Naive thymus-derived CD4-positive, alpha-beta T cell (primary cell): ENCODE data around the gene SSTR4. TPM values are rescaled to one million over a fixed set of nuclear protein-coding genes. Genes with fewer than 3 reads are reported as not detected.

Experiments used
- ATAC-seq: fragments of 150-1000 bp; cut with Tn5 transposase; 2 replicates; pipeline ENCODE4 v1.10.0; 2021; ENCODE audit warnings: mild to moderate bottlenecking, moderate library complexity
- CTCF ChIA-PET: fragments of 350-600 bp; sonication (Branson Sonifier 250); formaldehyde crosslinking; loops from one replicate; lab custom pipeline; 2021; ENCODE audit warnings: antibody characterized with exemption; lab: Charles Lee
- POLR2A ChIA-PET: fragments of 350-600 bp; sonication (Branson Sonifier 250); formaldehyde crosslinking; loops from one replicate; lab custom pipeline; 2021; ENCODE audit warnings: antibody characterized with exemption, inconsistent platforms; lab: Charles Lee
- DNase-seq, 9 donors: peaks; one replicate each; pipeline versions ENCODE4 v3.0.0 to v3.0.0-alpha.2; 2020 to 2022; ENCODE audit warnings: mixed read lengths in 1 of 9
- H3K27ac ChIP-seq: one replicate; pipeline ENCODE4 v1.7.0; 2013; ENCODE audit warnings: mild to moderate bottlenecking, low read depth, low read length, moderate library complexity
- H3K27me3 ChIP-seq, 2 donors: one replicate each; pipeline ENCODE4 v1.7.0; 2013; ENCODE audit warnings: low read length in 2 of 2, mild to moderate bottlenecking in 2 of 2, moderate library complexity in 2 of 2; ENCODE audit not compliant: control insufficient read depth in 2 of 2, insufficient read depth in 2 of 2
- H3K36me3 ChIP-seq, 3 experiments: 1 replicate in 2 of 3; 2 replicates in 1 of 3; pipeline ENCODE4 v1.7.0; 2013; ENCODE audit warnings: low read length in 3 of 3, mild to moderate bottlenecking in 3 of 3, moderate library complexity in 1 of 3; ENCODE audit not compliant: insufficient read depth in 3 of 3, control insufficient read depth in 2 of 3
- H3K4me1 ChIP-seq, 2 donors: one replicate each; pipeline ENCODE4 v1.7.0; 2013; ENCODE audit warnings: low read length in 2 of 2, mild to moderate bottlenecking in 2 of 2, moderate library complexity in 1 of 2; ENCODE audit not compliant: control insufficient read depth in 2 of 2, insufficient read depth in 2 of 2
- H3K4me3 ChIP-seq: 2 replicates; pipeline ENCODE4 v1.7.0; 2013; ENCODE audit warnings: mild to moderate bottlenecking, low read length
- H3K9me3 ChIP-seq, 3 experiments: 1 replicate in 2 of 3; 2 replicates in 1 of 3; pipeline ENCODE4 v1.7.0; 2013; ENCODE audit warnings: low read length in 3 of 3; ENCODE audit not compliant: control insufficient read depth in 2 of 3
- H3K27ac Mint-ChIP-seq, 9 donors: one replicate each; pipeline ENCODE4 v1.8.0; 2020 to 2022; ENCODE audit warnings: mixed read lengths in 9 of 9, mild to moderate bottlenecking in 8 of 9, moderate library complexity in 5 of 9, inconsistent platforms in 2 of 9
- H3K27me3 Mint-ChIP-seq, 5 donors: one replicate each; pipeline ENCODE4 v1.8.0; 2021 to 2022; ENCODE audit warnings: mixed read lengths in 5 of 5, mild to moderate bottlenecking in 1 of 5
- H3K36me3 Mint-ChIP-seq, 5 donors: one replicate each; pipeline ENCODE4 v1.8.0; 2020 to 2022; ENCODE audit warnings: mixed read lengths in 5 of 5, mild to moderate bottlenecking in 3 of 5, inconsistent platforms in 1 of 5
- H3K4me1 Mint-ChIP-seq, 7 donors: one replicate each; pipeline ENCODE4 v1.8.0; 2020 to 2022; ENCODE audit warnings: mixed read lengths in 7 of 7, mild to moderate bottlenecking in 3 of 7, inconsistent platforms in 1 of 7
- H3K4me3 Mint-ChIP-seq, 10 donors: one replicate each; pipeline ENCODE4 v1.8.0; 2020 to 2022; ENCODE audit warnings: mild to moderate bottlenecking in 10 of 10, mixed read lengths in 10 of 10, moderate library complexity in 6 of 10, inconsistent platforms in 2 of 10
- H3K9me3 Mint-ChIP-seq, 11 donors: one replicate each; pipeline ENCODE4 v1.8.0; 2020 to 2022; ENCODE audit warnings: mixed read lengths in 11 of 11, mild to moderate bottlenecking in 4 of 11, inconsistent platforms in 1 of 11, moderate library complexity in 1 of 11
- intact Hi-C, 2 donors: fragments of 100-400 bp; cut with micrococcal nuclease; formaldehyde crosslinking; loops; one replicate each; pipeline ENCODE4 v1.15.1; 2023
- polyA plus RNA-seq, 2 donors: library from polyadenylated mRNA; unstranded; fragments of 300-500 nt; fragmentation: Illumina TruSeq; gene quantifications; one replicate each; pipeline ENCODE4 v1.2.3, GENCODE V29; 2021
- total RNA-seq, 6 experiments: library from RNA in 5 of 6; stranded (reverse) in 5 of 6; gene quantifications; 1 replicate in 5 of 6; 2 replicates in 1 of 6; pipeline ENCODE4 v1.2.3 and lab custom pipeline; 2021 to 2026

Gene SSTR4
- total and polyA plus RNA-seq, 7 experiments from 2014 or later: not detected

DNA sequence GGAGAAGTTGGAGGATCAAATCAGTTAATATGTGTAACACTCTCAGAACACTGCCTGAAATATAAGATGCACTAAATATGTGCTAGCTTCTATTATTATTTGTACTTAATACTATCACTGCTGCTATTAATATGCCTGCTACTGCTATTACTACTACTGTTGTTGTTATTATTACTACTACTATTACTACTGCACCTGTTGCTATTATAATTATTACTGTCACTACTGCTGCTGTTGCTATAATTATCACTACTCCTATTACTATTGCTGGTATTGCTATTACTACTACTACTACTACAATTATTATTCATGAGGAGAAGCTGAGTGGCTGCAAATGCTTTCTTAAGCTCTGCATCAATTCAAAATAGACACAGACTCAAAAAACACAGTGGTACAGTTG, 16.7 kb upstream of the SSTR4 start:
- H3K4me1 ChIP-seq: no peaks in the 10 kb centered on the region
- Mint-ChIP-seq H3K36me3 (no peaks in the 10 kb centered on the region), H3K27ac (no peak overlapping the region), H3K4me1 (no peaks in the 10 kb centered on the region), H3K27me3 (peaks cover 0 to 3% (median 0%) of the 10 kb centered on the region in 5 donors), H3K4me3 (no peak overlapping the region), H3K9me3 (no peaks in the 10 kb centered on the region)
- H3K9me3 ChIP-seq: no peaks in the 10 kb centered on the region
- no peak for DNase-seq
- H3K27me3 ChIP-seq: no peaks in the 10 kb centered on the region
- H3K4me3 ChIP-seq: no peak overlapping the region
- intact Hi-C loops: no loop called here
- POLR2A ChIA-PET: no interaction called here
- no peak for ATAC-seq
- no peaks in the 10 kb centered on the region for H3K36me3 ChIP-seq
- CTCF ChIA-PET: no interaction called here
- no peak overlapping the region for H3K27ac ChIP-seq

DNA sequence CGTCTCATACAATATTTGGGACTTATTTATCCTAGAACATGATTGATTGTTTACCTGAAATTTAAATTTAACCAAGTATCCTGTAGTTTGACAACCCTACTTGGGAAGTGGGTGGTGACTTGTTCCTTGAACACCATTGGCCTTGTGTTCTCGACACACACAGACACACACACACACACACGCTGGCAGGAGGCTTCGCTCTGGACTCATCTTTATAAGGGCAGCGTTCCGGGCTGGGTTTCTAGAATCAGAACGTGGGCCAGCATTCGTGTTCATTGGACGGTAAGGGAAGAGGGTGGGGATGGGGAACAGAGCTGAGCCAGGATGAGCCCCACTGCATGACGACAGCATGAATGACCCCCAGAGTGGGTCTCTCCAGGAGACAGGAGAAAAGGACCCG, 16.2 kb upstream of the SSTR4 start:
- no peak overlapping the region for H3K4me3 Mint-ChIP-seq
- Histone ChIP-seq H3K4me3 (no peak overlapping the region), H3K27ac (no peak overlapping the region), H3K4me1 (no peaks in the 10 kb centered on the region), H3K27me3 (no peaks in the 10 kb centered on the region), H3K9me3 (no peaks in the 10 kb centered on the region), H3K36me3 (no peaks in the 10 kb centered on the region)
- ATAC-seq (no peak), DNase-seq (no peak)
- no peak overlapping the region for H3K27ac Mint-ChIP-seq
- H3K27me3 Mint-ChIP-seq: peaks cover 0 to 3% (median 0%) of the 10 kb centered on the region in 5 donors
- peaks cover 0 to 3% (median 0%) of the 10 kb centered on the region in 7 donors for H3K4me1 Mint-ChIP-seq
- ChIA-PET CTCF (no interaction called here), POLR2A (no interaction called here)
- H3K36me3 Mint-ChIP-seq: no peaks in the 10 kb centered on the region
- intact Hi-C loops: no loop called here
- H3K9me3 Mint-ChIP-seq: no peaks in the 10 kb centered on the region

DNA sequence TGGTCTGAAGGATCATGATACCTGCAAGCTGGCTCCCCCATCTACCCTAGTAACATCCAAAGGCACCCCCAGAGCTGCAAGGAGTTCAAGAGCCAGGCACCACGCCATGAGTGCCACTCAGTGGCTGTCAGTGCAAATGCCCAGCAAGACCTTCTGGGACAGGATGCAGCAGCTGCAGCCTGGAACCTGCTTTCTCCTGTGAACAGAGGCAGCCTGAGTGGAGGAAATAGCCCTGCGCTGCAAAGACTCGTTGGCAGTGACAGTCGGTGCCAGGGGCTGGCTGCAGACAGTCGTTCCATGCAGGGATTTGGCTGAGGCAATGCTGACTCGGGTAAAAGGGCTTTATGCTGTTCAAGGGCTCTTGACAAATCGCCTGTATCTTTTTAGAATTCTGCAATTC, 15.7 kb upstream of the SSTR4 start:
- Histone ChIP-seq H3K4me3 (no peak overlapping the region), H3K27ac (no peak overlapping the region), H3K4me1 (no peaks in the 10 kb centered on the region), H3K9me3 (no peaks in the 10 kb centered on the region), H3K36me3 (no peaks in the 10 kb centered on the region), H3K27me3 (no peaks in the 10 kb centered on the region)
- POLR2A ChIA-PET: no interaction called here
- Mint-ChIP-seq H3K4me3 (no peak overlapping the region), H3K9me3 (no peaks in the 10 kb centered on the region), H3K36me3 (no peaks in the 10 kb centered on the region), H3K4me1 (peaks cover 0 to 3% (median 0%) of the 10 kb centered on the region in 7 donors), H3K27me3 (peaks cover 0 to 4% (median 0%) of the 10 kb centered on the region in 5 donors), H3K27ac (no peak overlapping the region)
- ATAC-seq (no peak), DNase-seq (no peak)
- CTCF ChIA-PET: no interaction called here
- intact Hi-C loops: no loop called here

DNA sequence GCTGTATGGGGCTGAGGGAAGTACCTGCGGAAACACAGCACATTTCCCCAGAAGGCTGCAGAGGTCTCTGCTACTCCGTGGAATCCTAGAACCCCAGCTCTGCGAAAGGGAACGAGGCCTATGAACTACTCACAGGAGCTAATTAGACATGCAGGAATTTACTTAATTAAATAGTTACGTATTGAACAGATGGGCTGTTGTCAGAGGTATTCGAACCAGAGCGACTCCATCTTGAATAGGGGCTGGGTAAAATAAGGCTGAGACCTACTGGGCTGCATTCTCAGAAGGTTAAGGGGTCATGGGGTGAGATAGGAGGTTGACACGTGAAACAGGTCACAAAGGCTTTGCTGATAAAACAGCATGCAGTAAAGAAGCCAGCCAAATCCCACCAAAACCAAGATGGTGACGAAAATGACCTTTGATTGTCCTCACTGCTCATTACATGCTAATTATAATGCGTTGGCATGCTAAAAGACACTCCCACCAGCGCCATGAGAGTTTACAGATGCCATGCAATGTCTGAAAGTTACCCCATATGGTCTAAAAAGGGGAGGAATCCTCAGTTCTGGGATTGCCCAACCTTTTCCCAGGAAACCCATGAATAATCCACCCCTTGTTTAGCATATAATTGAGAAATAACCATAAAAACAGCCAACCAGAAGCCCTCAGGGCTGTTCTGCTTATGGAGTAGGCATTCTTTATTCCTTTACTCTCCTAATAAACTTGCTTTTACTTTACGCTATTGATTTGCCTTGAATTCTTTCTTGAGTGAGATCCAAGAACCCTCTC, 14.7 kb upstream of the SSTR4 start:
- Histone ChIP-seq H3K36me3 (no peaks in the 10 kb centered on the region), H3K4me1 (no peaks in the 10 kb centered on the region), H3K27me3 (no peaks in the 10 kb centered on the region), H3K4me3 (no peak overlapping the region), H3K27ac (no peak overlapping the region), H3K9me3 (no peaks in the 10 kb centered on the region)
- POLR2A ChIA-PET: no interaction called here
- Mint-ChIP-seq H3K4me3 (no peak overlapping the region), H3K9me3 (no peaks in the 10 kb centered on the region), H3K36me3 (no peaks in the 10 kb centered on the region), H3K27me3 (peaks cover 0 to 10% (median 0%) of the 10 kb centered on the region in 5 donors), H3K27ac (no peak overlapping the region), H3K4me1 (peaks cover 0 to 3% (median 0%) of the 10 kb centered on the region in 7 donors)
- DNase-seq (no peak), ATAC-seq (no peak)
- CTCF ChIA-PET: no interaction called here
- intact Hi-C loops: no loop called here

DNA sequence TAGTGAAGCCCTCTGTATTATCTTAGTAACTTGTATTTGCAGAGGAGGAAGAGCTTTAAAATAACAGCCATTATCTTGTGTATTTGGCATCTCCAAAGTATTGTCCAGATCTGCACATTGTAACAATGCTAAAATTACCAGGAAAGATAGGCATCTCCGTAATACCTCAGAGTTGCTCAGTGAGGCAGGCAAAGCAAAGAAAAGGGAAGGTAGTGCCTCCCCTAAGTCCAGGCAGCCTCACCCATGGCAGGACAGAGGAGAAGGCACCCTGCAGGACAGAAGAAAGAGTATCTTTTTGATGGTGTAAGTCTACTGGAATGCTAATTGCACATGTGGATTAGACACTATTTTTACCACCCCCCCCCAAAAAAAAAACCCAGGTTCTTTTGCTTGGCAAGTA, 13.6 kb upstream of the SSTR4 start:
- Histone ChIP-seq H3K27ac (no peak overlapping the region), H3K36me3 (no peaks in the 10 kb centered on the region), H3K4me1 (no peaks in the 10 kb centered on the region), H3K9me3 (no peaks in the 10 kb centered on the region), H3K27me3 (no peaks in the 10 kb centered on the region), H3K4me3 (no peak overlapping the region)
- POLR2A ChIA-PET: no interaction called here
- H3K36me3 Mint-ChIP-seq: no peaks in the 10 kb centered on the region
- no peak for DNase-seq
- H3K27me3 Mint-ChIP-seq: peaks cover 0 to 15% (median 0%) of the 10 kb centered on the region in 5 donors
- no peak overlapping the region for H3K27ac Mint-ChIP-seq
- CTCF ChIA-PET: no interaction called here
- no peak overlapping the region for H3K4me3 Mint-ChIP-seq
- peak; percentile 45 for ATAC-seq
- H3K4me1 Mint-ChIP-seq: peaks cover 0 to 3% (median 0%) of the 10 kb centered on the region in 7 donors
- no peaks in the 10 kb centered on the region for H3K9me3 Mint-ChIP-seq
- intact Hi-C loops: no loop called here

DNA sequence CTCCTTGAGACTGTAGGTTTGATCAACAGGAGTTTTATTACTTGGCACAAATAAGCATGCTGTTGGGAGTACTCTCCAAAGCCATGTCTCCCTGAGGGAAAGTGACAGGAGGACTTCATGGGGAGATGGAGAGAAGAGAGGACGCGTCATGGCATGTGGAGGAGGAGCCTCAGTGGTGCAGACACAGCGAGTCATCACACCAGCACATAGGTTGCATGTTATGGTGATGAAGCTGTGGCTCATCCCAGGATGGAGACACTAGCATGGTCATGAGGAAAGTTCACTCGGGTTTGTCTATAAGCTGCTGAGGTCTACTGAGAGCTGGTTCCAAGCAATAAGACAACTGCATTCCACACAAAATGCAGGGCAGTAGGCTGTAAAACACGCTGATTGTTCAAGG, 13.2 kb upstream of the SSTR4 start:
- Histone ChIP-seq H3K4me1 (no peaks in the 10 kb centered on the region), H3K27me3 (no peaks in the 10 kb centered on the region), H3K9me3 (no peaks in the 10 kb centered on the region), H3K27ac (no peak overlapping the region), H3K36me3 (no peaks in the 10 kb centered on the region), H3K4me3 (no peak overlapping the region)
- H3K9me3 Mint-ChIP-seq: no peaks in the 10 kb centered on the region
- intact Hi-C loops: no loop called here
- POLR2A ChIA-PET: no interaction called here
- H3K36me3 Mint-ChIP-seq: no peaks in the 10 kb centered on the region
- DNase-seq (no peak), ATAC-seq (peak; percentile 65)
- H3K4me1 Mint-ChIP-seq: peaks cover 0 to 3% (median 0%) of the 10 kb centered on the region in 7 donors
- H3K27ac Mint-ChIP-seq: no peak overlapping the region
- CTCF ChIA-PET: no interaction called here
- H3K27me3 Mint-ChIP-seq: peaks cover 0 to 15% (median 0%) of the 10 kb centered on the region in 5 donors
- no peak overlapping the region for H3K4me3 Mint-ChIP-seq

DNA sequence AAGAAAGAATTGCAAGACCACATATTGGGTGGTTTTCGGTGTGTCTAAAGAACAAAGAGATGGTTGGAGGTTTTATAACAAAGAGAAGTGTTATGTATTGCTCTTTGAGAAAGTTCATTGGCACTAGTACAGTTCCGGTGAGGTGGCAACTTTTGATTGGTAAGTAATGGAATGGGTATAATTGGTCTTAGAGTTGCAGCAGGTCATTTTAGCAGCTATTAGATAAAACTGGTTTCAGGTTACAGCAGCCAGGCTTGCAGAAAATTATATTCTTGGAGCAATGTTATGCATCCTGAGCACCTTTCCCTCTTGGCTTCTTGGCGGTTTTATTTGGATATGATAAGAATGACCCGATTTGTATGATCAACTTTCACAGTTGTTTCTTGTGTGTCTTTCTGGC, 12.3 kb upstream of the SSTR4 start:
- Histone ChIP-seq H3K27ac (no peak overlapping the region), H3K9me3 (no peaks in the 10 kb centered on the region), H3K4me1 (no peaks in the 10 kb centered on the region), H3K27me3 (no peaks in the 10 kb centered on the region), H3K36me3 (no peaks in the 10 kb centered on the region), H3K4me3 (no peak overlapping the region)
- Mint-ChIP-seq H3K36me3 (no peaks in the 10 kb centered on the region), H3K9me3 (no peaks in the 10 kb centered on the region), H3K4me3 (no peak overlapping the region), H3K4me1 (peaks cover 0 to 3% (median 0%) of the 10 kb centered on the region in 7 donors), H3K27me3 (peaks cover 0 to 15% (median 0%) of the 10 kb centered on the region in 5 donors), H3K27ac (no peak overlapping the region)
- no peak for DNase-seq
- intact Hi-C loops: no loop called here
- no peak for ATAC-seq
- POLR2A ChIA-PET: no interaction called here
- CTCF ChIA-PET: no interaction called here
